Suprapubic skin (tissue), 3 donors: ENCODE measurements around the gene OSBPL2.

Experiments
- CTCF ChIP-seq, 2 donors: fragments of 200-600 bp in 1 of 2; fragments of 450-650 bp in 1 of 2; sonication (generic) in 1 of 2; IDR thresholded peaks; one replicate each; pipeline ENCODE4 v1.5.1; 2016 to 2019; ENCODE audit warnings: antibody characterized with exemption in 2 of 2, mild to moderate bottlenecking in 1 of 2, moderate library complexity in 1 of 2
- EP300 ChIP-seq: sonication (generic); formaldehyde crosslinking; IDR thresholded peaks from one replicate; pipeline ENCODE4 v1.6.1; 2017; ENCODE audit warnings: antibody characterized with exemption

- no peak for TF ChIP-seq EP300
- no peak for TF ChIP-seq CTCF (IDR thresholded peaks at IDR 0.05)
Observed at GRCh38 chr20:62337558-62338293, 99.4 kb downstream of the OSBPL2 start.
